IMR-90 (cell line): ENCODE results near the gene C1QL1. TPM values are rescaled to one million over a fixed set of nuclear protein-coding genes. Genes with fewer than 3 reads are reported as not detected.

Experiments used
- ATAC-seq: fragments of 200-7000 bp; cut with Tn5 transposase; 2 replicates; pipeline ENCODE4 v1.9.1; 2020; ENCODE audit warnings: low read depth, mild to moderate bottlenecking, moderate library complexity
- BruUV-seq: library from RNA; stranded (reverse); fragments of 400-500 nt; replicated peaks from 2 replicates; lab custom pipeline; 2021; lab: Mats Ljungman, UMichigan
- CTCF ChIA-PET: fragments of 300-600 bp; formaldehyde crosslinking; extraction: SDS; loops from one replicate; lab custom pipeline; 2021; ENCODE audit warnings: antibody characterized with exemption; lab: Yijun Ruan, JAX
- POLR2A ChIA-PET: fragments of 300-600 bp; sonication (Branson Sonifier 250); formaldehyde crosslinking; loops from one replicate; lab custom pipeline; 2022; ENCODE audit warnings: antibody characterized with exemption; ENCODE audit not compliant: unreplicated experiment; lab: Charles Lee
- DNase-seq: peaks from one replicate; pipeline ENCODE4 v3.0.0; 2013
- H2AFZ ChIP-seq: replicated peaks from 2 replicates; pipeline ENCODE3; 2013; ENCODE audit warnings: low read length, mild to moderate bottlenecking; ENCODE audit not compliant: poor library complexity
- H2AK5ac ChIP-seq: 2 replicates; pipeline ENCODE4 v1.6.1; 2013; ENCODE audit warnings: low read depth, low read length, inconsistent platforms
- H2AK9ac ChIP-seq: replicated peaks from 2 replicates; pipeline ENCODE3; 2013; ENCODE audit warnings: mild to moderate bottlenecking, low read depth, low read length, moderate library complexity; ENCODE audit not compliant: poor library complexity
- H2BK120ac ChIP-seq: 2 replicates; pipeline ENCODE4 v1.6.1; 2013; ENCODE audit warnings: low read depth, low read length, inconsistent platforms
- H2BK15ac ChIP-seq: 3 replicates; pipeline ENCODE4 v1.6.1; 2013; ENCODE audit warnings: low read depth, low read length, inconsistent platforms
- H2BK20ac ChIP-seq: 2 replicates; pipeline ENCODE4 v1.6.1; 2013; ENCODE audit warnings: low read depth, mild to moderate bottlenecking, inconsistent platforms, low read length, moderate library complexity
- H2BK5ac ChIP-seq: 2 replicates; pipeline ENCODE4 v1.6.1; 2013; ENCODE audit warnings: mild to moderate bottlenecking, low read depth, low read length, inconsistent platforms; ENCODE audit not compliant: poor library complexity, severe bottlenecking
- H3K14ac ChIP-seq: replicated peaks from 2 replicates; pipeline ENCODE4 v1.6.1; 2013; ENCODE audit warnings: low read depth, low read length, inconsistent platforms
- H3K18ac ChIP-seq: 2 replicates; pipeline ENCODE4 v1.6.1; 2013; ENCODE audit warnings: low read depth, low read length, control low read depth
- H3K23ac ChIP-seq: 2 replicates; pipeline ENCODE4 v1.6.1; 2013; ENCODE audit warnings: low read depth, low read length, inconsistent platforms
- H3K27ac ChIP-seq: 2 replicates; pipeline ENCODE4 v1.5.1; 2013; ENCODE audit warnings: mild to moderate bottlenecking, control low read depth, low read length; ENCODE audit not compliant: insufficient read depth
- H3K27me3 ChIP-seq: 2 replicates; pipeline ENCODE4 v1.6.1; 2013; ENCODE audit warnings: low read length; ENCODE audit not compliant: control insufficient read depth, insufficient read depth
- H3K36me3 ChIP-seq: 2 replicates; pipeline ENCODE4 v1.6.1; 2013; ENCODE audit warnings: low read length, mixed read lengths; ENCODE audit not compliant: control insufficient read depth, insufficient read depth
- H3K4ac ChIP-seq: 2 replicates; pipeline ENCODE4 v1.6.1; 2013; ENCODE audit warnings: low read depth, low read length, inconsistent platforms
- H3K4me1 ChIP-seq: 2 replicates; pipeline ENCODE4 v1.6.1; 2013; ENCODE audit warnings: low read length, mixed read lengths; ENCODE audit not compliant: control insufficient read depth, insufficient read depth
- H3K4me2 ChIP-seq: 2 replicates; pipeline ENCODE4 v1.6.1; 2013; ENCODE audit warnings: low read depth, mild to moderate bottlenecking, control low read depth, low read length, moderate library complexity
- H3K4me3 ChIP-seq: 2 replicates; pipeline ENCODE4 v1.5.1; 2013; ENCODE audit warnings: low read depth, mild to moderate bottlenecking, control low read depth, low read length, moderate library complexity; ENCODE audit not compliant: insufficient read depth
- H3K56ac ChIP-seq: 2 replicates; pipeline ENCODE4 v1.6.1; 2013; ENCODE audit warnings: low read length, inconsistent platforms; ENCODE audit not compliant: insufficient read depth; ENCODE audit errors: extremely low read depth
- H3K79me1 ChIP-seq, 2 experiments: 2 replicates each; pipeline ENCODE4 v1.6.1; 2013; ENCODE audit warnings: low read length in 2 of 2, inconsistent platforms in 1 of 2, low read depth in 1 of 2
- H3K9ac ChIP-seq: 2 replicates; pipeline ENCODE4 v1.6.1; 2013; ENCODE audit warnings: low read depth, low read length, control low read depth
- H3K9me1 ChIP-seq: 2 replicates; pipeline ENCODE4 v1.6.1; 2013; ENCODE audit warnings: low read length, inconsistent platforms; ENCODE audit not compliant: insufficient read depth
- H3K9me3 ChIP-seq: 2 replicates; pipeline ENCODE4 v1.6.1; 2013; ENCODE audit warnings: low read length; ENCODE audit not compliant: control insufficient read depth, insufficient read depth
- H4K20me1 ChIP-seq: 2 replicates; pipeline ENCODE4 v1.6.1; 2013; ENCODE audit warnings: low read length, inconsistent platforms; ENCODE audit not compliant: insufficient read depth
- H4K5ac ChIP-seq: 2 replicates; pipeline ENCODE4 v1.6.1; 2013; ENCODE audit warnings: mild to moderate bottlenecking, low read depth, low read length, control low read depth
- H4K8ac ChIP-seq, 2 experiments: 2 replicates each; pipeline ENCODE4 v1.6.1; 2013; ENCODE audit warnings: low read depth in 2 of 2, low read length in 2 of 2, control low read depth in 1 of 2, inconsistent platforms in 1 of 2
- H4K91ac ChIP-seq: 2 replicates; pipeline ENCODE4 v1.6.1; 2013; ENCODE audit warnings: low read depth, low read length, inconsistent platforms; ENCODE audit not compliant: insufficient read depth
- MAFK ChIP-seq: IDR thresholded peaks from 2 replicates; pipeline ENCODE4 v1.6.1; 2012; ENCODE audit warnings: low read depth, low read length, improper control_type of control experiment
- SMC3 ChIP-seq: fragments of 150-350 bp; IDR thresholded peaks from 2 replicates; pipeline ENCODE4 v1.6.1; 2016; ENCODE audit warnings: low read depth, mild to moderate bottlenecking, antibody characterized with exemption, low read length, moderate library complexity
- WGBS, 2 experiments: methylation state at CpG; one replicate each; pipeline versions ENCODE4 v1.1.5 to v1.1.7; 2013; ENCODE audit warnings: missing lambda C conversion rate in 2 of 2; ENCODE audit not compliant: insufficient read length in 1 of 2; ENCODE audit errors: extremely low coverage in 2 of 2; 5-methylcytosine and 5-hydroxymethylcytosine counted together
- dilution Hi-C: fragments of 300-500 bp; cut with HindIII; formaldehyde crosslinking; loops from one replicate; pipeline ENCODE4 v1.14.3; 2018; ENCODE audit warnings: low sequenced_read_pairs; ENCODE audit not compliant: unreplicated experiment
- in situ Hi-C: fragments of 300-500 bp; cut with MboI; formaldehyde crosslinking; loops from 3 replicates; pipeline ENCODE4 v1.14.3; 2019; ENCODE audit warnings: low sequenced_read_pairs, inconsistent platforms, mixed read lengths
- intact Hi-C: fragments of 100-400 bp; cut with micrococcal nuclease; formaldehyde crosslinking; loops from 2 replicates; pipeline ENCODE4 v1.10.0; 2022
- polyA plus RNA-seq, 3 experiments: library from polyadenylated mRNA; depleted of rRNA; stranded (reverse); fragments of >200 nt; gene quantifications; 2 replicates each; pipeline ENCODE4 v1.2.3, GENCODE V29; 2012; ENCODE audit warnings: low replicate concordance in 1 of 3
- total RNA-seq: library from RNA; depleted of rRNA; stranded (reverse); fragments of >200 nt; gene quantifications from 2 replicates; pipeline ENCODE4 v1.2.3, GENCODE V29; 2012

Gene C1QL1
- total and polyA plus RNA-seq, 2 of the 4 experiments (the other 2 are of a cell fraction): 0.18 to 0.84 TPM

- Histone ChIP-seq H4K8ac (no peak overlapping the region; a peak in 1 of 4 replicates), H3K4me1 (peaks cover 9% of the 10 kb centered on the region; the same call in 1 of the 2 replicates), H3K4ac (no peak overlapping the region), H4K5ac (no peak overlapping the region), H4K91ac (no peak overlapping the region), H3K9me3 (no peaks in the 10 kb centered on the region), H3K18ac (no peak overlapping the region), H2BK20ac (no peak overlapping the region), H3K36me3 (no peaks in the 10 kb centered on the region), H2AK9ac (peak overlapping the region; percentile 48), H3K14ac (no peak overlapping the region), H3K79me1 (no peaks in the 10 kb centered on the region), H2AK5ac (0 out of 2 replicates have a peak overlapping the region, but pooled peaks have one; percentile 16), H2BK5ac (no peak overlapping the region), H3K9ac (no peak overlapping the region), H2AFZ (peak overlapping the region; percentile 12), H2BK120ac (no peak overlapping the region), H3K4me3 (no peak overlapping the region), H2BK15ac (no peak overlapping the region), H3K23ac (no peak overlapping the region), H3K27me3 (peaks cover 14% of the 10 kb centered on the region; the same call in 1 of the 2 replicates), H4K20me1 (no peaks in the 10 kb centered on the region; the same call in 1 of the 2 replicates), H3K27ac (no peak overlapping the region), H3K56ac (no peak overlapping the region), H3K9me1 (no peaks in the 10 kb centered on the region), H3K4me2 (no peak overlapping the region)
- in situ Hi-C loops (no loop called here), dilution Hi-C loops (no loop called here), intact Hi-C loops (no loop called here)
- DNase-seq (peak; percentile 25), ATAC-seq (peak; percentile 42)
- TF ChIP-seq SMC3 (no peak), MAFK (no peak)
- ChIA-PET POLR2A (no interaction called here), CTCF (no interaction called here)
- WGBS, 2 experiments: 83% methylated on average over 3 of the region's 10 CpGs; no CpG with 5 or more reads in 1 of the 2 experiments
- BruUV-seq: no TSS peak
Observed at GRCh38 chr17:44916781-44917241, 51.3 kb downstream of the C1QL1 start.
